GM21447 (cell line): Measurements from ENCODE around the gene C10orf67.
"Not testable (repeated sequence)": the region's sequence is repeated elsewhere in the genome, so short reads cannot be mapped to it uniquely, and the experiment has no call there.

ENCODE experiments used
- ATAC-seq: cut with Tn5 transposase; IDR thresholded peaks from one replicate; pipeline ENCODE4 v1.9.1; 2021; ENCODE audit not compliant: unreplicated experiment

The C10orf67 gene

DNA sequence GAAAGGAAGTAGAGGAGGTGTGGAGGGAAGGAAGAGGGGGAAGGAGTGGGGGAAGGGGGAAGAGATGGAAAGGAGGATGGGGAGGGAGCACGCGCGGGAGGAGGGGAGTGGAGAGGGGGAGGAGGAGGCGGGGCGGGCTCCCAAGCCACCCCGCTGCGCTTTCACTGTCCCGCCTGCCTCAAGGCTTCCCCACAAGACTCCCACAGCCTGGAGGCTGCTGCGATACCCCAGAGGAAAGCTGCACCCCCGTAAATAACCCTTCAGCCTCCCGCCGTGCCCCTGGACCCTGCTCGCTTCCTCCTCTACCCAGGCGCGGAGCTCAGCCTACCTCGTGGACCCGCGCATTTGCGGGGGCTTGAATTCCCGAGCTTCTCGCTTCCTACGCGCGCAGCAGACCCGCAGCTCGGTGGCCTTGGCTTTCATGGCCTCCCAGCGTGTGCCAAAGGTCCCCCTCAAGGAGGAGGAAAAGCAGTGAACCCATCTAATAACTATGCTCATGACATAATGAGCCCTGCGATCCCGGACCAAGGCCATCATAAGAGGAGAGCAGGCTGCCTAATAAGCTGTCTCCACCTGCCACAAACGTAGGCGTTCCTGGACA lies at the start of gene C10orf67:
Gene C10orf67 (minus strand): TSS at position 557 of the 601 bp plus-strand sequence. CDS start 23 bp downstream, at position 534.
- no peak for ATAC-seq

DNA sequence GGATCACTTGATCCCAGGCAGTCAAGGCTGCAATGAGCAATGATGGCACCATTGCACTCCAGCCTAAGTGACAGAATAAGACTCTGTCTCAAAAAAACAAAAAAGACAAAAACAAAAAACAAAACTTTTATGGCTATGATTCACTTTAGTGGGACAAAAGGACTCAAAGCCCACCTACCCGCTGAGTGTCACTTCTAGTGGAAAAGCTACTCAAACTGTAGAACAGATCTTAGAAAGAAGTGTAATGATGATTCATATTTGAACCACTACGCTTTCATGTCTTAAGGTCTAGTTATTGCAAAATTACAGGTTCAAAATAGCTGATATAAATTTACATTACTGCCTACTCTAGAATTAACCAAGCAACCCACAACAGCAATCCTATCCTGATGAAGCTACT lies 47.2 kb upstream of the C10orf67 start:
- ATAC-seq = no peak

- no peak for ATAC-seq
Observed at GRCh38 chr10:23390809-23391208, 46.2 kb upstream of the C10orf67 start.

DNA sequence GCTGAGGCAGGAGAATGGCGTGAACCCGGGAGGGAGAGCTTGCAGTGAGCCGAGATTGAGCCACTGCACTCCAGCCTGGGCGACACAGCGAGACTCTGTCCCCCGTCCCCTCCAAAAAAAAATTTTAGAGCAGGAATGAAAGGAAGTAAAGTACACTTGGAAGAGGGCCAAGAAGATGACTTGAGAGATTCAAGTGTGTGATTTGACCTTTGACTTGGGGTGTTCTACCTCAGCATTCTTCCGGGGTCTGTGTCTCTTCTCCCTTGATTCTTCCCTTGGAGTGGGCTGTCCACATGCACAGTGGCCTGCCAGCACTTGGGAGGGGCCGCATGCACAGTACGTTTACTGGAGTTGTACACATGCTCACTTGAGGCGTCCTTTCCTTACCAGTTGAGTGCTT lies 45.8 kb upstream of the C10orf67 start:
- not testable (repeated sequence) for ATAC-seq

DNA sequence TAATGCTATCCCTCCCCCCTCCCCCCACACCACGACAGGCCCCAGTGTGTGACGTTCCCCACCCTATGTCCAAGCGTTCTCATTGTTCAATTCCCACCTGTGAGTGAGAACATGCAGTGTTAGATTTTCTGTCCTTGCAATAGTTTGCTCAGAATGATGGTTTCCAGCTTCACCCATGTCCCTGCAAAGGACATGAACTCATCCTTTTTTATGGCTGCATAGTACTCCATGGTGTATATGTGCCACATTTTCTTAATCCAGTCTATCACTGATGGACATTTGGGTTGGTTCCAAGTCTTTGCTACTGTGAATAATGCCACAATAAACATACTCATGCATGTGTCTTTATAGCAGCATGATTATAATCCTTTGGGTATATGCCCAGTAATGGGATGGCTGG lies 42.9 kb upstream of the C10orf67 start:
- not testable (repeated sequence) for ATAC-seq

GRCh38 chr10:23386052-23386451 lies 41.5 kb upstream of the C10orf67 start:
- no peak for ATAC-seq

DNA sequence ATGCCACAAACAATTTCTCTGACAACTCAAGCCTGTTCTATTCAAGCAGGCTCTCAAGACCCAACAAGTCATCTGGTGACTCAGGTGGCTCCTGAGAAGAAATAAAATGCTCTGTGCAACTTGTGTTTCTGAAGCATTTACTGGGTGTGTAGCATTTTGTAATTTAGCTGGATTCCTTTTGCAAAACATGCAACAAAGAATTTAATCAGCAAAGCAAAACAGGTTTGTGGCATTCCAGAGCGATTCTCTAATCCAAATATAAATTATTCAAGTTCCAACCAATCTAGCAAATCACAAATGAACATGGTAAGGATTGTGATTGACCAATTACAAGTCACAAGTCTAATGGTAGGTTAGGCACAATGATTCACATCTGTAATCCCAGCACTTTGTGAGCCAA lies 39.8 kb upstream of the C10orf67 start:
- ATAC-seq = no peak

DNA sequence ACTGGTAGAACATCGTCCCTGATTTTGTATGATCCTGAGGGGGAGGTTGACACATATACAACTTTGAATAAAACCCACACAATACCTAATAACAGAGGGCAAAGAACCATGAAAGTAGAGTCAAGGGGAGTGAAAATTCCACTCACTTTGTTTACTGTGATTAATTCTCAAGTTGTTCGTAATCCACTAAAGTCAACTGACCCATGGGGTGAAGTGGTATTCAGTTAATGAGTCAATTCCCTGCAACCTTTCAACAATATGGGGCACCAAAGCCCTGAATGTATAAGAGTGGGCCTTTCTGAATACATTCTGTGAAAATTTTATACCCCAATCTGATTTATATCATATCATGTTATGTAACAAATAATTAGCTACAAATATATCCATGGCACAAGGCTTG lies 39.0 kb upstream of the C10orf67 start:
- ATAC-seq = no peak

DNA sequence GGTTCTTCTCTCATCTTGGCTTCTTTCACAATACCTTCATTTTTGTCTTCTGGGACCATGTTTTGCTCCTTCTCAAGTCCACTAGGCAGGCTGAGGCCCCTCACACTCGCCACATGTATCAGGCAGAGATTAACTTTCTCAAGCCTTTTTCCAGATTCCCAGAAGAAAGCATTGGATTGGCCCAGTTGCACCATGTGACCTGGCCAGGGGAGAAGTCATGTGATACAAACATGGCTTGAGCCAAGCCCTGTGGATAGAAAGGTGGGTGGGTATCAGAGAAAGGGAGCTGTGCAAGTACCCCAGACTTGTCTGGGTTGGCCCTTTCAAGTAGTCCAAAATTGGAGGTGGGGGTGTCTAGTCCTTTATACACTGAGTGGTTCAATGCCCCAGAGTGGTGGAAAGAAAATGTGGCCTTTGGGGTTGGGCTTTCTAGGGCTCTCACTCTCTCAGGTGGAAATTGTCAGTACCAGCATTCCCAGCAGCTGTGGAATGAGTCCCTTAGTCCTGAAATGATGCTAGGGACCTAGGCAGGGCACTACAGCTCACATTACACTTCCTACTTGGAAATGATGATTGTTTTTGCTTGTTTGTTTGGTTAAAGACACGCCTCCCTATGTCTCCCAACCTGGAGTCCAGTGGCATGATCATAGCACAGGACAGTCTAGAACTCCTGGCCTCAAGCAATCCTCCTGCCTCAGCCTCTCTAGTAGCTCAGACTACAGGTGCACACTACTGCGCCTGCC lies 36.9 kb upstream of the C10orf67 start:
- no peak for ATAC-seq

- no peak for ATAC-seq
Observed at GRCh38 chr10:23379686-23380085, 35.1 kb upstream of the C10orf67 start.

DNA sequence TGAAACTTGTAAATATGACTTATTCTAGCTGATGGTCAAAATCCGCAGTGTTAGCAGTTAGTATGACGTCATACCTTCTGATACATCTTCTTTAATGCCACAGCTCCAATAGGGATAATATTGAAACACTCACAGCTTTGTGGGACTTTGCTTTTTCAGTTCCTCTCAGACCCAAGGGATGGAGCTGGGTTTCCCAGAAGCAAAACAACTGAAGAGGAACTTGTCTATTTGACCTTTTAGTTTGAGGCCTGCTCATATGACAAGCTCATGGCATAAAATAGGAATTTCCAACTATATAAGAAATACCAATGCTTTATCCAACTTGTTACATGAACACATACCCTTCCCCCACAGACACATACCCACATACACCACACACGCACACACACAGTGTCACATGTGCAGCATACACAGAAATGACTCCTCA lies 31.6 kb upstream of the C10orf67 start:
- no peak for ATAC-seq

GRCh38 chr10:23375366-23375765 lies 30.8 kb upstream of the C10orf67 start:
- ATAC-seq = no peak

GRCh38 chr10:23373156-23373555 lies 28.6 kb upstream of the C10orf67 start:
- ATAC-seq = no peak

- no peak for ATAC-seq
Observed at GRCh38 chr10:23371073-23371472, 26.5 kb upstream of the C10orf67 start.

GRCh38 chr10:23370106-23370505 lies 25.5 kb upstream of the C10orf67 start:
- ATAC-seq = no peak

DNA sequence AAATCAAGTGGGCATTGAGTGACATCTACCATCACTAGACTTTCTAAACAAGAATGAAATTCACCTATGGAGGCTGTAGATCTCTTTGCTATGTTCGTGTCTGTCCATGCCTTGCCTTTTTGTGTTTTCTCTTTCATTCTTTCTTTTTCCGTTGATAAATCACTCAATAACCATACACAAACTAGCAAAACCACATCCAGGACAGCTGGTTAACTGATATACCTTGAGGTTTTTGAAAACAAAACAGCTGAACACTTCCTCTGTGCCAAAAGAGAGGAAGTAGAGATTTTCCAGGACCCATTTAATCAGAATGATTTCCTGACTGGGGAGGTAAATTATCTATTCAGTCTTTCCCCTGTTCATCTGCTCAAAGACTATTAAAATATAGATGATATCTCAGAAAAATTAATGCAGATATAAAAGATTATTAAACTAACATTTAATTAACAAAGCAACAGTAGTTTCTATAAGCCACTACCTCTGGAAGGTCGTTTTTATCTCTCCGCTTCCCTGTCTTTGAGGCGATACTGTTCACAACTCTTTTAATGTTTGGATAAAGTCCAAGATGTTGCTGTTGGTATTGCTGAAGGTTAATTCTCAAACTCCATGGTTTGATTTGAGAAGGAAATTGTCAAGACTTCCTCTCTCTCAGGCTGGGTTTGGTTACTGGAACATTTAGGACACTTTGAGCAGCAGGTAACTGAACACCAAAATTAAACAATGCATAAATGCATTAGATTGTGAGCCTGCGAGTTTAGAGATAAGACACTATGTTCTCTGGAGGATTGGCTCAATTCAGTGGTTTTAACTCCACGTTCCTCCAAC lies 24.4 kb upstream of the C10orf67 start:
- ATAC-seq = peak; percentile 79

- no peak for ATAC-seq
Observed at GRCh38 chr10:23367896-23368595, 23.4 kb upstream of the C10orf67 start.

- not testable (repeated sequence) for ATAC-seq
Observed at GRCh38 chr10:23365417-23366030, 20.9 kb upstream of the C10orf67 start.

DNA sequence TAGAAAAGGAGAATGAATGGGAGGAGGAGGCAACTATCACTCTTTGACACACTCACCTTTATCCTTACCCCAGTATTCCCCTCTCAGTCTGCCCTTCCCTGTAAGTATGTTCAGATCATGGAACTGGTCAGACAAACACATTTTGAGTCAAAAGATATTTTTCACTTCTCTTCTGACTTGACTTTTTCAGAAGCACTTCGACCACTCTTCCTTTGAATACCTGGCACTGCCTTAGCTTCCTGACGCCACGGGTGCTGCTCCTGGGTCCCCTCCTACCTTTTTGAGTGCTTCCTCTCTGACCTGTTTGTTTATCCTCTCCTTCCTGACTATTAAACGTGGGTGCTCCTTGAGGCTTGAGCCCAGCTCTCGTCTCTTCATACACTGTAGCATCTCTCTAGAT lies 19.8 kb upstream of the C10orf67 start:
- ATAC-seq = no peak

- ATAC-seq = no peak
Observed at GRCh38 chr10:23363793-23364135, 19.2 kb upstream of the C10orf67 start.
